ENCODE data around the gene LAMC3. TPM values are rescaled to one million over a fixed set of nuclear protein-coding genes. Genes with fewer than 3 reads are reported as not detected.

The LAMC3 gene
- total RNA-seq, 4 donors from 2014 or later = under 0.01 to 0.78 (median 0.50) TPM; not detected in 1

DNA sequence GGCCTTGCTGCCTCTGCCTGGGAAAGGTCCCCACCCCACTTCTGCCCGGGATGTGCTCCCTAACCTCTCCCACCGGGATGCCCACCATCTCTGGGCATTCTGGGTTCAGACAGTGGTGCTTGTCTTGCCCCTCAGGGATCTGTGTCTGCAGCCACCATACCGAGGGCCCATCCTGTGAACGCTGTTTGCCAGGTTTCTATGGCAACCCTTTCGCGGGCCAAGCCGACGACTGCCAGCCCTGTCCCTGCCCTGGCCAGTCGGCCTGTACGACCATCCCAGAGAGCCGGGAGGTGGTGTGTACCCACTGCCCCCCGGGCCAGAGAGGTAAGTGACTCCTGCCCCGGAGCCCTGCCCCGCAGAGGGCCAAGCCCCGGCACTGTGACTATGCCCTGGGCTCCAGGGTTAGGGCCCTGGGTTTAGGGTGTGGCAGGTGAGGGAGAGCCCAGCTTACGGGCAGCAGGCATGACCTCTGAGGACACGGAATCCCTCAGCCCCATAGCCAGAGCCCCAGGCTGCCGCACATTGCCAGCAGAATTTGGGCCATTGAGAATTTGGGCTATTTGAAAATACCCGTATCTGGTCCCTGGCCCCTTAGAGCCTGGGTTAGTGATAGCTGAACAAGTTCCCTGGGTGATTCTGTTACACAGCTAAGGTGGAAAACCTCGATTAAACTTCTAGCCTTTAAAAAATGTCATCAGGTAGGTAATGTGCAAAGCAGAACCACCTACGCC lies 52.1 kb downstream of the LAMC3 start:
- 82 to 96% methylated on average over 3 to 4 of the region's 21 CpGs for WGBS, 2 donors (ENCODE audit: low coverage in 1 of 2)
- ATAC-seq = no peak
- Histone ChIP-seq H3K36me3 (no peaks in the 10 kb centered on the region), H3K9me3 (no peaks in the 10 kb centered on the region), H3K27me3 (peaks cover 33% of the 10 kb centered on the region), H3K27ac (no peak overlapping the region), H3K4me3 (no peak overlapping the region), H3K4me1 (no peaks in the 10 kb centered on the region)
- no peak for TF ChIP-seq POLR2AphosphoS5 (IDR thresholded peaks at IDR 0.05)
- no peak for TF ChIP-seq EP300 (IDR thresholded peaks at IDR 0.05)
- TF ChIP-seq CTCF (IDR thresholded peaks at IDR 0.05) = no peak
- TF ChIP-seq POLR2A (IDR thresholded peaks at IDR 0.05) = no peak

GRCh38 chr9:131062969-131063368 lies 54.0 kb downstream of the LAMC3 start:
- WGBS, 2 donors (ENCODE audit: low coverage in 1 of 2) = 41 to 47% methylated on average over 2 to 7 of the region's 9 CpGs
- peaks cover 31% of the 10 kb centered on the region for H3K27me3 ChIP-seq
- H3K27ac ChIP-seq = no peak overlapping the region
- H3K4me1 ChIP-seq = no peaks in the 10 kb centered on the region
- no peak overlapping the region for H3K4me3 ChIP-seq
- ATAC-seq = no peak
- H3K9me3 ChIP-seq = no peaks in the 10 kb centered on the region
- H3K36me3 ChIP-seq = no peaks in the 10 kb centered on the region
- TF ChIP-seq POLR2AphosphoS5 (IDR thresholded peaks at IDR 0.05) (no peak), EP300 (IDR thresholded peaks at IDR 0.05) (no peak)

- ATAC-seq = no peak
- H3K27me3 ChIP-seq = peaks cover 50% of the 10 kb centered on the region
- no peak overlapping the region for H3K27ac ChIP-seq
- no peaks in the 10 kb centered on the region for H3K9me3 ChIP-seq
- no peaks in the 10 kb centered on the region for H3K36me3 ChIP-seq
- H3K4me1 ChIP-seq = no peaks in the 10 kb centered on the region
- TF ChIP-seq POLR2A (IDR thresholded peaks at IDR 0.05) = no peak
- TF ChIP-seq POLR2AphosphoS5 (IDR thresholded peaks at IDR 0.05) = no peak
- no peak for TF ChIP-seq EP300 (IDR thresholded peaks at IDR 0.05)
- no peak for TF ChIP-seq CTCF (IDR thresholded peaks at IDR 0.05)
- 87 to 94% methylated on average over 5 to 7 of the region's 7 CpGs for WGBS, 2 donors (ENCODE audit: low coverage in 1 of 2)
- H3K4me3 ChIP-seq = no peak overlapping the region
Observed at GRCh38 chr9:131065599-131065998, 56.6 kb downstream of the LAMC3 start.

- H3K4me3 ChIP-seq = no peak overlapping the region
- WGBS, 2 donors (ENCODE audit: low coverage in 1 of 2) = 56 to 60% methylated on average over 1 to 2 of the region's 9 CpGs
- H3K9me3 ChIP-seq = no peaks in the 10 kb centered on the region
- H3K4me1 ChIP-seq = no peaks in the 10 kb centered on the region
- H3K36me3 ChIP-seq = no peaks in the 10 kb centered on the region
- ATAC-seq = no peak
- no peak overlapping the region for H3K27ac ChIP-seq
- H3K27me3 ChIP-seq = peaks cover 45% of the 10 kb centered on the region
- no peak for TF ChIP-seq CTCF (IDR thresholded peaks at IDR 0.05)
- TF ChIP-seq POLR2A (IDR thresholded peaks at IDR 0.05) = no peak
- no peak for TF ChIP-seq EP300 (IDR thresholded peaks at IDR 0.05)
- no peak for TF ChIP-seq POLR2AphosphoS5 (IDR thresholded peaks at IDR 0.05)
Observed at GRCh38 chr9:131067625-131068024, 58.7 kb downstream of the LAMC3 start.

- no peak overlapping the region for H3K27ac ChIP-seq
- ATAC-seq = no peak
Observed at GRCh38 chr9:131068076-131068816, 59.3 kb downstream of the LAMC3 start.

More at GRCh38 chr9:131068076-131068816, 59.3 kb downstream of the LAMC3 start:
- TF ChIP-seq CTCF (IDR thresholded peaks at IDR 0.05) (no peak), POLR2A (IDR thresholded peaks at IDR 0.05) (no peak), EP300 (IDR thresholded peaks at IDR 0.05) (no peak)
- WGBS, 2 donors (ENCODE audit: low coverage in 1 of 2) = 68 to 71% methylated on average over 3 of the region's 14 CpGs
- H3K9me3 ChIP-seq = no peaks in the 10 kb centered on the region
- H3K36me3 ChIP-seq = no peaks in the 10 kb centered on the region
- no peaks in the 10 kb centered on the region for H3K4me1 ChIP-seq
- H3K27me3 ChIP-seq = peaks cover 42% of the 10 kb centered on the region
- no peak overlapping the region for H3K4me3 ChIP-seq
